SU-DHL-6 (cell line): Measurements from ENCODE around the gene CDH13.

Experiments used
- EZH2phosphoT487 ChIP-seq: fragments of 200-600 bp; sonication (generic), shearing (Covaris generic); conservative IDR thresholded peaks from 2 replicates; pipeline ENCODE4 v1.6.1; 2018; ENCODE audit warnings: mild to moderate bottlenecking, antibody characterized with exemption, low read length, moderate library complexity, mixed read lengths
- TF ChIP-seq, protein P1 (sequence below): fragments of 200-600 bp; sonication (generic); IDR thresholded peaks from one replicate; pipeline ENCODE4 v1.5.1; 2017; ENCODE audit warnings: antibody characterized with exemption, mild to moderate bottlenecking, low read length, moderate library complexity; ENCODE audit not compliant: insufficient read depth, poor library complexity, severe bottlenecking

- TF ChIP-seq, protein P1, sequence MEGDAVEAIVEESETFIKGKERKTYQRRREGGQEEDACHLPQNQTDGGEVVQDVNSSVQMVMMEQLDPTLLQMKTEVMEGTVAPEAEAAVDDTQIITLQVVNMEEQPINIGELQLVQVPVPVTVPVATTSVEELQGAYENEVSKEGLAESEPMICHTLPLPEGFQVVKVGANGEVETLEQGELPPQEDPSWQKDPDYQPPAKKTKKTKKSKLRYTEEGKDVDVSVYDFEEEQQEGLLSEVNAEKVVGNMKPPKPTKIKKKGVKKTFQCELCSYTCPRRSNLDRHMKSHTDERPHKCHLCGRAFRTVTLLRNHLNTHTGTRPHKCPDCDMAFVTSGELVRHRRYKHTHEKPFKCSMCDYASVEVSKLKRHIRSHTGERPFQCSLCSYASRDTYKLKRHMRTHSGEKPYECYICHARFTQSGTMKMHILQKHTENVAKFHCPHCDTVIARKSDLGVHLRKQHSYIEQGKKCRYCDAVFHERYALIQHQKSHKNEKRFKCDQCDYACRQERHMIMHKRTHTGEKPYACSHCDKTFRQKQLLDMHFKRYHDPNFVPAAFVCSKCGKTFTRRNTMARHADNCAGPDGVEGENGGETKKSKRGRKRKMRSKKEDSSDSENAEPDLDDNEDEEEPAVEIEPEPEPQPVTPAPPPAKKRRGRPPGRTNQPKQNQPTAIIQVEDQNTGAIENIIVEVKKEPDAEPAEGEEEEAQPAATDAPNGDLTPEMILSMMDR = no peak
- no peak for TF ChIP-seq EZH2phosphoT487
Observed at GRCh38 chr16:82793528-82794245, 166.9 kb downstream of the CDH13 start.
